A549 (cell line): ENCODE data around the gene ARHGAP18. TPM values are rescaled to one million over a fixed set of nuclear protein-coding genes. Genes with fewer than 3 reads are reported as not detected.
A peak's percentile ranks its signal among the peaks of the same experiment; 100 is the strongest.

ENCODE experiments used
- ATAC-seq, 2 experiments: fragments of 200-7000 bp in 1 of 2; fragments of >200 bp in 1 of 2; cut with Nextera tagmentation in 1 of 2; cut with Tn5 transposase in 1 of 2; 3 replicates each; pipeline versions ENCODE4 v1.8.0 to v1.9.1; 2018 to 2020; ENCODE audit warnings: mild to moderate bottlenecking in 1 of 2, moderate library complexity in 1 of 2
- CTCF ChIA-PET: fragments of 300-600 bp; sonication (Branson Sonifier 250); formaldehyde crosslinking; extraction: SDS; loops from one replicate; lab custom pipeline; 2021; ENCODE audit warnings: antibody characterized with exemption, inconsistent platforms; lab: Yijun Ruan, JAX
- POLR2A ChIA-PET: fragments of 350-600 bp; formaldehyde crosslinking; extraction: SDS; loops from one replicate; lab custom pipeline; 2021; ENCODE audit warnings: antibody characterized with exemption, inconsistent platforms; lab: Yijun Ruan, JAX
- DNase-seq, 2 experiments: peaks; one replicate each; pipeline versions ENCODE4 v3.0.0 to v3.0.0-alpha.2; 2011 to 2016; ENCODE audit warnings: low read depth in 1 of 2, low spot score in 1 of 2
- FAIRE-seq: peaks from 2 replicates; lab custom pipeline; 2011; peaks lifted over from hg19 to GRCh38; lab: Jason Lieb, UNC
- H3K27ac ChIP-seq, 2 experiments: fragments of >200 bp; sonication (Bioruptor Twin); formaldehyde crosslinking; 3 replicates each; pipeline ENCODE4 v1.5.1; 2016 to 2017
- H3K4me1 ChIP-seq: fragments of >200 bp; sonication (Bioruptor Twin); formaldehyde crosslinking; 3 replicates; pipeline ENCODE4 v1.6.1; 2016
- H3K4me2 ChIP-seq: fragments of >200 bp; sonication (Bioruptor Twin); formaldehyde crosslinking; 3 replicates; pipeline ENCODE4 v1.6.1; 2016
- H3K4me3 ChIP-seq: fragments of >200 bp; sonication (Bioruptor Twin); formaldehyde crosslinking; 3 replicates; pipeline ENCODE4 v1.5.1; 2016
- H3K9me3 ChIP-seq: fragments of >200 bp; sonication (Bioruptor Twin); formaldehyde crosslinking; 3 replicates; pipeline ENCODE4 v1.6.1; 2016
- ATOH8 ChIP-seq: fragments of 250-450 bp; sonication (Bioruptor Pico); IDR thresholded peaks from 2 replicates; pipeline ENCODE4 v1.5.0; 2020; ENCODE audit warnings: low read depth, mild to moderate bottlenecking, moderate library complexity
- FOXS1 ChIP-seq: fragments of 250-450 bp; sonication (Bioruptor Pico); IDR thresholded peaks from 2 replicates; pipeline ENCODE4 v1.5.0; 2020; ENCODE audit warnings: mild to moderate bottlenecking, moderate library complexity
- HOXA7 ChIP-seq: fragments of 250-450 bp; sonication (Bioruptor Pico); IDR thresholded peaks from 2 replicates; pipeline ENCODE4 v1.5.0; 2020; ENCODE audit warnings: mild to moderate bottlenecking, moderate library complexity
- KDM1A ChIP-seq: fragments of 200-600 bp; sonication (generic); IDR thresholded peaks from 2 replicates; pipeline ENCODE4 v1.6.1; 2016; ENCODE audit warnings: low read depth, mild to moderate bottlenecking
- KDM5A ChIP-seq: fragments of 200-600 bp; sonication (generic); IDR thresholded peaks from 2 replicates; pipeline ENCODE4 v1.6.1; 2016; ENCODE audit warnings: antibody characterized with exemption, mild to moderate bottlenecking
- MAFK ChIP-seq: fragments of 450-650 bp; IDR thresholded peaks from 2 replicates; pipeline ENCODE4 v1.6.1; 2014; ENCODE audit not compliant: partially characterized antibody
- MYC ChIP-seq: IDR thresholded peaks from 2 replicates; pipeline ENCODE4 v1.6.1; 2012; ENCODE audit warnings: mild to moderate bottlenecking, inconsistent platforms, low read length, improper control_type of control experiment, borderline replicate concordance
- NPAS2 ChIP-seq: fragments of 250-450 bp; sonication (Bioruptor Pico); IDR thresholded peaks from 2 replicates; pipeline ENCODE4 v1.8.0; 2022; ENCODE audit warnings: mild to moderate bottlenecking, moderate library complexity, borderline replicate concordance
- PBX3 ChIP-seq: IDR thresholded peaks from 2 replicates; pipeline ENCODE4 v1.6.1; 2012
- PHF8 ChIP-seq: fragments of 200-600 bp; sonication (generic); IDR thresholded peaks from 2 replicates; pipeline ENCODE4 v1.6.1; 2016; ENCODE audit warnings: low read depth, mild to moderate bottlenecking, antibody characterized with exemption, moderate library complexity, borderline replicate concordance
- POLR2A ChIP-seq: IDR thresholded peaks from 2 replicates; pipeline ENCODE4 v1.6.1; 2012; ENCODE audit warnings: mild to moderate bottlenecking, low read length
- RNF2 ChIP-seq: fragments of 200-600 bp; sonication (generic); IDR thresholded peaks from 2 replicates; pipeline ENCODE4 v1.6.1; 2016; ENCODE audit warnings: low read depth, mild to moderate bottlenecking, antibody characterized with exemption, moderate library complexity, borderline replicate concordance
- SMC3 ChIP-seq: fragments of >200 bp; sonication (Bioruptor Twin); formaldehyde crosslinking; IDR thresholded peaks from 3 replicates; pipeline ENCODE4 v1.6.1; 2018; ENCODE audit warnings: inconsistent platforms
- TP53 ChIP-seq: fragments of 250-450 bp; sonication (Bioruptor Pico); IDR thresholded peaks from 2 replicates; pipeline ENCODE4 v1.5.0; 2021; ENCODE audit warnings: mild to moderate bottlenecking, moderate library complexity
- WGBS: methylation state at CpG from one replicate; pipeline ENCODE4 v1.1.6; 2017; ENCODE audit errors: missing lambda C conversion rate; 5-methylcytosine and 5-hydroxymethylcytosine counted together
- polyA plus RNA-seq, 4 experiments: library from polyadenylated mRNA; depleted of rRNA in 3 of 4; stranded (reverse); fragments of >200 nt; fragmentation: RNase III in 1 of 4; extraction: RNeasy Plus Mini Kit Qiagen cat#74134 plus additional on column Dnase treatment in 1 of 4; gene quantifications; 2 replicates in 3 of 4; 3 replicates in 1 of 4; pipeline ENCODE4 v1.2.3, GENCODE V29; 2011 to 2017
- TF ChIP-seq, protein P1 (sequence below): IDR thresholded peaks from 2 replicates; pipeline ENCODE4 v1.6.1; 2012
- TF ChIP-seq, protein P2 (sequence below): fragments of 250-450 bp; sonication (Bioruptor Pico); IDR thresholded peaks from 2 replicates; pipeline ENCODE4 v1.5.0; 2021; ENCODE audit warnings: mild to moderate bottlenecking, moderate library complexity, borderline replicate concordance

ARHGAP18 gene
- polyA plus RNA-seq, 2 of the 4 experiments (the other 2 are of a cell fraction) = 11.2 to 16.7 TPM

DNA sequence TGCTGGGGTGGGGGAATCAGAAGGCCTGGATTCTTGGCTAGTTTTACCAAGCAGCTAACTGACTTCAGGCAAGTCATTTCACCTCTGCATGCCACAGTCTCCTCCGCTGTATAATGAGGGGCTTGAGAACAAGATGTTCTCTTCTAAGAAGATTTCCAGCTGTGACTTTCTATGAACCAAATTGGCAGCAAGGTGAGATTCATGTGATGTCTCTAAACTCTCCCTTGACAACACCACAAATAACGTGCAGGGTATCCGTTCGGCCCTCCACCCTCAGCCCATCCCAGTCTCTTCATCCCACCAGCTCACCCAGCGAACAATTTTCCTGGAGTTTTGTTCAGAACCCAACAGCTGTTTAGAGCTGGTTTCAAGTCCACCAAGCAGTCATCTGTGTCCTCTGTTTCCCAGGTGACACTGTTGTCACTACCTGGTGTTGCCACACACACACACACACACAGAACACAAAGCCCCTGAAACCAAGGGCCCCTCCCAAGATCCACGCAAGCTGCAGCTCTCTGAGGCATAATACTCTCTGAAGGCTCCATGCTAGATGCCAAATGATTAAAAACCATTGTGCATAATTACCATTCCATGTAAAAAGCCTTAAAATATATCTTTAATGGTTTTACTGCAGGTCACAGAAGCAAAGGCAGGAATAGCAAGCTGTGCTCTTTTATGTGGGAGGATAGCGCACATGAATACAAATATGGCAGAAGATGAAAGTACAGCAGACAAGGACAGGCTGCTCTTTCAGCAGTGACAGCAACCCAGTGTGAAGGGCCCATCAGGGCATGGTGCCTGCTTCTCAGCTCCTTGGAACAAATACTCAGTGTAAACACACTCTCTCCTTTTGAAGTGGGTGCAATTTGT is 48.2 kb downstream of the ARHGAP18 start (continued):
- no peak for TF ChIP-seq SMC3

GRCh38 chr6:129660346-129660676 is 49.7 kb downstream of the ARHGAP18 start:
- Histone ChIP-seq H3K4me3 (no peak overlapping the region), H3K9me3 (no peaks in the 10 kb centered on the region), H3K4me1 (peaks cover 51% of the 10 kb centered on the region), H3K27ac (peak overlapping the region in 1 of 2 experiments; percentile 53; a peak in 2 of 6 replicates), H3K4me2 (peak overlapping the region; percentile 33; the same call in 1 of the 3 replicates)
- FAIRE-seq (no peak), ATAC-seq (no peak), DNase-seq (no peak)
- no peak for TF ChIP-seq ATOH8 (CRISPR knock-in tag)
- no peak for TF ChIP-seq PBX3
- TF ChIP-seq NPAS2 = no peak
- ChIA-PET CTCF (no interaction called here), POLR2A (no interaction called here)
- 94% methylated on average over 2 of the region's 2 CpGs for WGBS

GRCh38 chr6:129659590-129660345 is 50.2 kb downstream of the ARHGAP18 start:
- TF ChIP-seq MYC = no peak
- TF ChIP-seq, protein P1, sequence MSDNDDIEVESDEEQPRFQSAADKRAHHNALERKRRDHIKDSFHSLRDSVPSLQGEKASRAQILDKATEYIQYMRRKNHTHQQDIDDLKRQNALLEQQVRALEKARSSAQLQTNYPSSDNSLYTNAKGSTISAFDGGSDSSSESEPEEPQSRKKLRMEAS = no peak
- TF ChIP-seq, protein P2, sequence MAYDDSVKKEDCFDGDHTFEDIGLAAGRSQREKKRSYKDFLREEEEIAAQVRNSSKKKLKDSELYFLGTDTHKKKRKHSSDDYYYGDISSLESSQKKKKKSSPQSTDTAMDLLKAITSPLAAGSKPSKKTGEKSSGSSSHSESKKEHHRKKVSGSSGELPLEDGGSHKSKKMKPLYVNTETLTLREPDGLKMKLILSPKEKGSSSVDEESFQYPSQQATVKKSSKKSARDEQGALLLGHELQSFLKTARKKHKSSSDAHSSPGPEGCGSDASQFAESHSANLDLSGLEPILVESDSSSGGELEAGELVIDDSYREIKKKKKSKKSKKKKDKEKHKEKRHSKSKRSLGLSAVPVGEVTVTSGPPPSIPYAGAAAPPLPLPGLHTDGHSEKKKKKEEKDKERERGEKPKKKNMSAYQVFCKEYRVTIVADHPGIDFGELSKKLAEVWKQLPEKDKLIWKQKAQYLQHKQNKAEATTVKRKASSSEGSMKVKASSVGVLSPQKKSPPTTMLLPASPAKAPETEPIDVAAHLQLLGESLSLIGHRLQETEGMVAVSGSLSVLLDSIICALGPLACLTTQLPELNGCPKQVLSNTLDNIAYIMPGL = no peak
- no peak for TF ChIP-seq HOXA7 (CRISPR knock-in tag)
- no peak for TF ChIP-seq KDM5A
- no peak for TF ChIP-seq TP53 (CRISPR knock-in tag)
- no peak for TF ChIP-seq PHF8
- no peak for TF ChIP-seq FOXS1
- no peak for TF ChIP-seq POLR2A
- no peak for TF ChIP-seq KDM1A
- WGBS = 94% methylated on average over 14 of the region's 14 CpGs
- Histone ChIP-seq H3K4me3 (no peak overlapping the region), H3K9me3 (no peaks in the 10 kb centered on the region), H3K4me2 (peak overlapping the region; percentile 33; the same call in 1 of the 3 replicates), H3K27ac (peak overlapping the region; percentile 10 to 53; a peak in 3 of 6 replicates), H3K4me1 (peaks cover 51% of the 10 kb centered on the region)
- DNase-seq = no peak
- no peak for FAIRE-seq
- ChIA-PET CTCF (interaction anchor here (1.2 kb wide), 1 partner anchor 71 kb away, joined by 3 read pairs; no protein-coding TSS in a partner anchor), POLR2A (no interaction called here)
- no peak; a peak in 1 of 6 replicates for ATAC-seq

DNA sequence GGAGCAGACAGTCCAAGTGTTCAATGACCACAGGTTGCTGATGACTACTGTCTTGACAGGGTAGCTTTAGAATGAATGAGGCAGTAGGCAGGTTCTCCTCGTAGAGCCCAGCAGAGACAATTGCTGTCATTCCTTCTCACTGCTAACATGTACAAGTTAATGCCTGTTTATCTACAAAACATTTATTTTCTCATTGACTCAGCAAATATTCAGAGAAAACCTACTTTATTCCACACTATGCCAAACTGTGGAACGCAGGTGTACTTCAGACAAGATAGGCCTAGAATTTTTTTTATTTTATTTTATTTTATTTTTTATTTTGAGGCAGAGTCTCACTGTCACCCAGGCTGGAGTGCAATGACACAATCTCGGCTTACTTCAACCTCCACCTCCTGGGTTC is 50.8 kb downstream of the ARHGAP18 start:
- ATAC-seq (no peak), FAIRE-seq (no peak), DNase-seq (no peak)
- H3K27ac ChIP-seq = no peak overlapping the region
- ChIA-PET POLR2A (no interaction called here), CTCF (interaction anchor here (1.2 kb wide), 1 partner anchor 72 kb away, joined by 3 read pairs; no protein-coding TSS in a partner anchor)
- H3K9me3 ChIP-seq = no peaks in the 10 kb centered on the region
- H3K4me1 ChIP-seq = peaks cover 45% of the 10 kb centered on the region
- H3K4me3 ChIP-seq = no peak overlapping the region
- 95% methylated on average over 3 of the region's 3 CpGs for WGBS
- H3K4me2 ChIP-seq = no peak overlapping the region
- TF ChIP-seq RNF2 = no peak
- peak; percentile 20 for TF ChIP-seq MAFK
